Astrocyte (in vitro differentiated cells and primary cell): ENCODE results near the gene STARD13. TPM values are rescaled to one million over a fixed set of nuclear protein-coding genes. Genes with fewer than 3 reads are reported as not detected.
"Not testable (repeated sequence)": the region's sequence is repeated elsewhere in the genome, so short reads cannot be mapped to it uniquely, and the experiment has no call there.

Experiments
- DNase-seq: peaks from one replicate; pipeline ENCODE4 v3.0.0-alpha.2; 2010; ENCODE audit warnings: low read depth
- FAIRE-seq: peaks from 2 replicates; lab custom pipeline; 2011; peaks lifted over from hg19 to GRCh38; lab: Jason Lieb, UNC
- H2AFZ ChIP-seq: 2 replicates; pipeline ENCODE4 v1.6.0; 2012; ENCODE audit warnings: low read depth, low read length, inconsistent platforms
- H3K27ac ChIP-seq: 2 replicates; pipeline ENCODE4 v1.5.1; 2011; ENCODE audit warnings: low read depth, low read length, inconsistent platforms
- H3K27me3 ChIP-seq: 2 replicates; pipeline ENCODE4 v1.6.0; 2011; ENCODE audit warnings: low read length, inconsistent platforms; ENCODE audit not compliant: insufficient read depth
- H3K36me3 ChIP-seq: 2 replicates; pipeline ENCODE4 v1.5.1; 2011; ENCODE audit warnings: low read length, inconsistent platforms; ENCODE audit not compliant: insufficient read depth
- H3K4me1 ChIP-seq: 2 replicates; pipeline ENCODE4 v1.5.1; 2011; ENCODE audit warnings: low read length, inconsistent platforms; ENCODE audit not compliant: insufficient read depth
- H3K4me2 ChIP-seq: 2 replicates; pipeline ENCODE4 v1.6.0; 2012; ENCODE audit warnings: low read length, inconsistent platforms
- H3K4me3 ChIP-seq: 2 replicates; pipeline ENCODE4 v1.5.1; 2011; ENCODE audit warnings: low read depth, mild to moderate bottlenecking, low read length, inconsistent platforms; ENCODE audit not compliant: insufficient read depth
- H3K79me2 ChIP-seq: 2 replicates; pipeline ENCODE4 v1.6.0; 2012; ENCODE audit warnings: mild to moderate bottlenecking, low read length, inconsistent platforms; ENCODE audit not compliant: insufficient read depth
- H3K9ac ChIP-seq: 2 replicates; pipeline ENCODE4 v1.6.0; 2012; ENCODE audit warnings: mild to moderate bottlenecking, low read length, inconsistent platforms
- H3K9me3 ChIP-seq: 2 replicates; pipeline ENCODE4 v1.5.1; 2012; ENCODE audit warnings: low read depth, mild to moderate bottlenecking, low read length, inconsistent platforms; ENCODE audit not compliant: insufficient read depth
- H4K20me1 ChIP-seq: 2 replicates; pipeline ENCODE4 v1.6.0; 2012; ENCODE audit warnings: low read length, inconsistent platforms; ENCODE audit not compliant: insufficient read depth
- H3K27ac Mint-ChIP-seq: one replicate; pipeline ENCODE4 v1.8.0; 2021; ENCODE audit warnings: mild to moderate bottlenecking, mixed read lengths; ENCODE audit not compliant: unreplicated experiment
- H3K27me3 Mint-ChIP-seq: one replicate; pipeline ENCODE4 v1.8.0; 2021; ENCODE audit warnings: low read depth, mixed read lengths; ENCODE audit not compliant: unreplicated experiment
- H3K36me3 Mint-ChIP-seq: one replicate; pipeline ENCODE4 v1.8.0; 2021; ENCODE audit warnings: low read depth, mixed read lengths; ENCODE audit not compliant: unreplicated experiment
- H3K4me1 Mint-ChIP-seq: one replicate; pipeline ENCODE4 v1.8.0; 2021; ENCODE audit warnings: low read depth, mixed read lengths; ENCODE audit not compliant: unreplicated experiment
- H3K4me3 Mint-ChIP-seq: one replicate; pipeline ENCODE4 v1.8.0; 2021; ENCODE audit warnings: mild to moderate bottlenecking, moderate library complexity, mixed read lengths; ENCODE audit not compliant: unreplicated experiment
- H3K9me3 Mint-ChIP-seq: one replicate; pipeline ENCODE4 v1.8.0; 2021; ENCODE audit warnings: mild to moderate bottlenecking, mixed read lengths; ENCODE audit not compliant: unreplicated experiment
- CTCF ChIP-seq: IDR thresholded peaks from 2 replicates; pipeline ENCODE4 v1.5.1; 2011; ENCODE audit warnings: low read depth, mild to moderate bottlenecking, inconsistent platforms, low read length, moderate library complexity; ENCODE audit not compliant: insufficient read depth
- EZH2 ChIP-seq: IDR thresholded peaks from 2 replicates; pipeline ENCODE4 v1.6.1; 2012; ENCODE audit warnings: mild to moderate bottlenecking, low read length, inconsistent platforms; ENCODE audit not compliant: insufficient read depth
- total RNA-seq: library from RNA; stranded (reverse); gene quantifications from 2 replicates; pipeline ENCODE4 v1.2.1, GENCODE V29; 2021

STARD13 gene
- total RNA-seq, 1 donor from 2014 or later, result 30.1 TPM

GRCh38 chr13:33165787-33166186 is 119.8 kb downstream of the STARD13 start:
- no peak overlapping the region for H3K27ac Mint-ChIP-seq
- peaks cover 24% of the 10 kb centered on the region for H3K36me3 Mint-ChIP-seq
- Histone ChIP-seq H3K79me2 (peaks cover 44% of the 10 kb centered on the region), H3K9me3 (no peaks in the 10 kb centered on the region), H3K27ac (no peak overlapping the region), H4K20me1 (no peaks in the 10 kb centered on the region), H3K27me3 (no peaks in the 10 kb centered on the region), H3K4me1 (peaks cover 28% of the 10 kb centered on the region), H2AFZ (no peak overlapping the region), H3K9ac (no peak overlapping the region), H3K4me2 (no peak overlapping the region), H3K36me3 (peaks cover 23% of the 10 kb centered on the region), H3K4me3 (no peak overlapping the region)
- DNase-seq, result no peak
- no peak for FAIRE-seq
- no peaks in the 10 kb centered on the region for H3K27me3 Mint-ChIP-seq
- no peak for TF ChIP-seq EZH2
- no peak for TF ChIP-seq CTCF
- no peak overlapping the region for H3K4me3 Mint-ChIP-seq
- H3K9me3 Mint-ChIP-seq, result peaks cover 14% of the 10 kb centered on the region
- H3K4me1 Mint-ChIP-seq, result peaks cover 42% of the 10 kb centered on the region

- H3K79me2 ChIP-seq, result peaks cover 48% of the 10 kb centered on the region
- H3K27me3 Mint-ChIP-seq, result no peaks in the 10 kb centered on the region
- no peak overlapping the region for H3K4me2 ChIP-seq
- H3K27me3 ChIP-seq, result no peaks in the 10 kb centered on the region
- no peak overlapping the region for H3K9ac ChIP-seq
- H2AFZ ChIP-seq, result no peak overlapping the region
- H3K4me3 ChIP-seq, result no peak overlapping the region
- no peak overlapping the region for H3K27ac ChIP-seq
- DNase-seq, result peak; percentile 47
- H3K9me3 ChIP-seq, result no peaks in the 10 kb centered on the region
- H3K4me3 Mint-ChIP-seq, result no peak overlapping the region
- no peaks in the 10 kb centered on the region for H4K20me1 ChIP-seq
- H3K27ac Mint-ChIP-seq, result no peak overlapping the region
- H3K4me1 Mint-ChIP-seq, result peaks cover 30% of the 10 kb centered on the region
- FAIRE-seq, result no peak
- H3K4me1 ChIP-seq, result peaks cover 17% of the 10 kb centered on the region
- H3K9me3 Mint-ChIP-seq, result peaks cover 14% of the 10 kb centered on the region
- peaks cover 23% of the 10 kb centered on the region for H3K36me3 ChIP-seq
- TF ChIP-seq EZH2 (no peak), CTCF (no peak)
- peaks cover 24% of the 10 kb centered on the region for H3K36me3 Mint-ChIP-seq
These were observed 121.2 kb downstream of the STARD13 start for GRCh38 chr13:33164331-33164730.

GRCh38 chr13:33162725-33163124 is 122.8 kb downstream of the STARD13 start:
- Mint-ChIP-seq H3K9me3 (peaks cover 14% of the 10 kb centered on the region), H3K36me3 (peaks cover 33% of the 10 kb centered on the region), H3K4me1 (peaks cover 16% of the 10 kb centered on the region)
- not testable (repeated sequence) for H3K9me3 ChIP-seq, H3K4me1 ChIP-seq, H3K27me3 ChIP-seq, H3K4me3 ChIP-seq, H4K20me1 ChIP-seq, H3K27ac ChIP-seq, DNase-seq, H3K9ac ChIP-seq, H3K4me2 ChIP-seq, H3K4me3 Mint-ChIP-seq, H3K27me3 Mint-ChIP-seq, H2AFZ ChIP-seq, H3K27ac Mint-ChIP-seq, FAIRE-seq
- Histone ChIP-seq H3K79me2 (peaks cover 44% of the 10 kb centered on the region), H3K36me3 (peaks cover 27% of the 10 kb centered on the region)
